NAMALWA (cell line): ENCODE data around the gene PALS1.

Source experiments
- DNase-seq: peaks from one replicate; pipeline ENCODE4 v3.0.0-alpha.2; 2015; ENCODE audit warnings: low spot score

PALS1 gene

DNA sequence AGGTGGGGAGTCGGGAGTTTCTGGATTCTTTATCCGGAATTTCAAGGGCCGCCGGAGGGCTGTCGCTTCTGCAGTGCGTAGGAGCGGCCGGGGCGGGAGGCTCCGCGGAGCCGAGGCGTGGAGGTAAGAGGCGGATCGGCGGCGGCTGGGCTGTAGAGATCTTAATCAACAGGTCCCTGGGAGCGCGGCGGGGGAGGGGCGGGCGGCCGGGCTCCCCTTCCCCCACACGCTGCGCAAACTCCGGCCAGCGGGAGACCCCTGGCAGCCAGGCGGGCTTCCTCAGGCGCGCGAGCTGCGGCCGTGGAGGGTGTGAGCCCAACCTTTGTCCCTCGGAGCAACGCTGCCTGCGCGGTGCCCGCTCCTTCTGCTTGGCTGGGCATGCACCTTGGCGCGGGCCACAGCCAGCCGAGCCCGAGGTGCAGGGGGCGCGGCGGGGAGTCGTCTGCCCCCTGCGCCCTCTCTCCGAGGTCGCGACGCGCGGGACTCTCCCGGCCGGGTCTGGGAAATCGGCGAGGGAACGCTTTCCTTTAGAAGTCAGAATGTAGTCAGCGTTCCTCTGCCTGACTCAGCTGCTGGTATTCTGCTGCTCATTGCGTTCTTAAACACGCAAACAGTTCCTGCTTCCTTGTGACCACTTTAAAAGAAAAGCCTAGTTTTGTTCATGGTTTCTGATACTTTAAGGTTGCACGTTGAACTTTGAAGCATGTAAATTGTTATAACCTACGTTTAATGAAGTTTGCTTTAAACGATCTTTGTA, at the start of gene PALS1:
Gene PALS1 (plus strand): TSS at position 25 of the 757 bp plus-strand sequence. CDS start 37,736 bp downstream, outside the sequence.
- DNase-seq, result peak; percentile 55

DNA sequence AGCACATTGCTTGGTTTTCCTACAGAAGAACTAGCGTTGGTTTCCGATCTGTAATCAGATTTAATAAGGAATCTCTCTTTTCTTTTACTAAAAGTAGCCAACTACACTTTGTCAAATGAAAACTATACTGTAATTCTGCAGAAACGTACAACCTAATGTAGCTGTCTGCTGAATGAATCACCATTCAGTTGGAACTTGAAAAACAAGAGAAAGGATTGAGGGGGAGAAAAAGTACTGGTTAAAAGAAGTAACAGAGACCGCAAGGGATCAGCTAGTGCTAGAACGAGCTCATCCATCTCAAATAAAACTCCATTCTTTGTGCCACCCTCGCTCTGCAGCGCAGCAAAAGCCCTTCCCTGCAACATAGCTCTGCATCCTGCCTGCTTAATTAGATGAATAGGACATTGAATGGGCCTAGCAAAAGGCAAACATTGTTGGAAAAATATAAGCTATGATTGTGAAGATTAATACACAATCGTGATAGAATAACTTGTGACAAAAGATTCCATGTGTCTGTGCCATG, 49.4 kb upstream of the PALS1 start:
- DNase-seq, result no peak

DNA sequence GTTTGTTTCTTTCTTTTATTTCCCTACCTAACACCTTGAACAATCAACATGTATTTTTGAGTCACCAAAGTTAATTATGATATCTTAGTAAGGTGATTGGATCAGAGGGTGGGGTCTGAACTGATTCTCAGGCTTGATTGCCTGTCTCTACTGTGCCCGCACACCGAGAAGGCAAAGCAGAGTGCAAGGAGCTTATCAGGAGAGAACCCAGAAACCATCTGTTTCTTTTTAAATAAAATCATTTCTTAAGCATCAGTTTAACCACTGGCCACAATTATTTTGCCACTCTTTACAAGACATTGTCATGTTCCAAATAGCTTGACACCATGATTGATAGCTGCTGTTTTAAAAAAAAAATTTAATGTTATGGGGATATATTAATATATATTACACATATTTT, 48.9 kb upstream of the PALS1 start:
- DNase-seq, result no peak

DNA sequence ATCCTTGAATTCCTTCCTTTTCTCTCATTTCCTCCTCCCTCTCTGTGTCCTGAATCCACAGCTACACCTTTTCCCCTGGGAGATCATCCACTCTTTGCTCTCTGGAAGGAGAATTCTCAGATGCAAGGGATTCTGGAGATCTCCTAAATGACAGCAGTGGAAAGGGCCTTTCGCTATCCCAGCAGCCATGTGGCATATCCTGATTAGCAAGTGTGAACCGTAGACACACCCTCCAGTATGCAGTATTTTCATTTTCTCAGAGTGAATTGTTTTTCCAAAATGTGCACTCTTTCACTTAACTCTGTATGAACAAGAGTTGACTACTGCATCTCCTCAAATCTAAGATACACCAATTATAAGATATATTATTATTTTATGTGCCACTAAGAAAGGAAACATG, 46.0 kb upstream of the PALS1 start:
- no peak for DNase-seq

DNA sequence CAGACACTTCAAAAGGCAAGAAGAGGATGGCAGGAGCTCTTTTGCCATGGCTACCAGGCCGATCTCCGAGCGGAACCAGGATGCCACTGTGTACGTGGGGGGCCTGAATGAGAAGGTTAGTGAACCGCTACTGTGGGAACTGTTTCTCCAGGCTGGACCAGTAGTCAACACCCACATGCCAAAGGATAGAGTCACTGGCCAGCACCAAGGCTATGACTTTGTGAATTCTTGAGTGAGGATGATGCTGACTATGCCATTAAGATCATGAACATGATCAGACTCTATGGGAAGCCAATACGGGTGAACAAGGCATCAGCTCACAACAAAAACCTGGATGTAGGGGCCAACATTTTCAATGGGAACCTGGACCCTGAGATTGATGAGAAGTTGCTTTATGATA, 42.2 kb upstream of the PALS1 start:
- DNase-seq, result no peak

DNA sequence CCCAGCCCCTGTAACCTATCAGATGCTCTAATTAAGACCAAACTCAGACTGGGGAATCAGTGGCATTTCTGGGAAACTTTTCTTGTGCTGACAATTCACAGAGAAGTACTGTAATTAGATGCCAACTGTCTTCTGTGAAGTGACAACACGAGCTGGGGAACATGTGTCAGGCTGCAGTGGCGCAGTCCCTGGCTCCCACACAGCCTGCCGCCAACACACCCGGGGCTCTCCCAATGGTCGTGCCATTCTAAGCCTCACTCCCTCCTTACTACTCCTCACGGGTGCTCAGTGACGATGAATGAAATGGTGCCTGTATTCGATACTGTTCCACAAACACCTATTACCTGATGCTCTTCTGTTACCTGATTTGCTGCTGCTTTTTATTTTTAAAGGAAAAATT, 33.4 kb upstream of the PALS1 start:
- no peak for DNase-seq

DNA sequence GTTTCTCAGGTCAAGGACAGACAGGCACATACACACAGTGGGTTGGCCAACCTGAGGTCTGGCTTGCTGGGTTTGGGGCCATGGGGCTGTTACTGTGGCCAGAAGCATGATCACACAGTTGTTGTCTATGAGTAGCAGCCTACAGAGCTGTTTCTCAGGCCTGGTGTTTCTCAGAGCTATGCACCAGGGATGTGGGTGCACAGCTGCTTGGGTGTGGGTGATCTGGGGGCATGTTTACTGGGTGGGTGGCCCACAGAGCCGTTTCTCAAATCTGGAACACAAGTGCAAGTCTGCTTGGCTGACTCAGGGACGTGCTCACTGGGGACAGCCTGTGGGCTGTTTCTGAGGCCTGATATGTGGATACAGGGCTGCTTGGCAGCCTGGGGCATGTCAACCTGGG, 23.1 kb upstream of the PALS1 start:
- no peak for DNase-seq

DNA sequence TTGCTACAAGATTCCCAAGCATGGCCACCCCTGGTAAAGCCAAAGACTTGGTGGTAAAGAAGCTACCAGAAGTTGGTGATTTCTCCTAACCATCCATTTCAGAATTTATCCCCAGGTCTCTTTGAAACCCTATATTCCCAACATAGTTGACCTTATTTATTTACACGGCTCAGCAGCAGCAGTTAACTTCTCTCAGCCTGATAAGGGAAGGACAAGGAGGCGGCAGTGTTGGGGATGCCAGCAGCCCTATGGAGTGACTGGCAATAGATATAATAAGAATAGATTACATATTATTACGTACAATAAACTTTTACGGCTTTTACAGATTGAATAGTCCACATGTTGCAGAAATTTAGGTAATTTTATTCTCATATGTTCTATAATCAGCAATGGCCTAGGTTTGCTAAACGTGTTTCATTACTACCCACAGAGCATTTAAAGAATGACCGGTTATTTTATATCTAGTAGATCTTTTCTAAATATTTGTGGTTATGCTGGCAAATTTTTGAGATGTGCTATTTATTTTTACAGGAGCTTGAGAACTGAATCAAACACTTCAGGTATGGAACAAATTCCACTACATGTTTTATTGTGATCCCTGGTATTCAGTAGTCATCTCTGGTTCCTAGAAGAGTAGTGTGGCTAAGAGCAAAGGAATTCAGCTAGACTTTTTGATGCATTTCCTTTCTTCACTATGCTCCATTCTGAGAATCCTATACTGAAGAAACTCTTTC, 19.8 kb upstream of the PALS1 start:
- no peak for DNase-seq

DNA sequence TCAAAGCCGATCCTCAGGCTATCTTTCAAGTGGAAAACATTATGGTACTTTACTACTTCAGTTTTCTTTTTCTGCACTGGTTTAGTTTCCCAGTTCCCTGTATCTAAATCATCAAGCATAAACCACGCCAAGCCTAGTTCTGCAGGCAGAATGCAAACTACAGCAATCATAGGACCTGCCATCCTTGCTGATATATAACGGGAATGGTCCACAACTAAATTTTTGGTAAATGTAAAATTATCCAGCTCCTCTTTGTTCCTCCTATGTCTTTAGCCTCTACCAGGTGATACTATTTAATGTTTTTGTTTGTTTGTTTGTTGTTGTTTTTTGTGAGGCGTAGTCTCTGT, 19.3 kb upstream of the PALS1 start:
- no peak for DNase-seq

DNA sequence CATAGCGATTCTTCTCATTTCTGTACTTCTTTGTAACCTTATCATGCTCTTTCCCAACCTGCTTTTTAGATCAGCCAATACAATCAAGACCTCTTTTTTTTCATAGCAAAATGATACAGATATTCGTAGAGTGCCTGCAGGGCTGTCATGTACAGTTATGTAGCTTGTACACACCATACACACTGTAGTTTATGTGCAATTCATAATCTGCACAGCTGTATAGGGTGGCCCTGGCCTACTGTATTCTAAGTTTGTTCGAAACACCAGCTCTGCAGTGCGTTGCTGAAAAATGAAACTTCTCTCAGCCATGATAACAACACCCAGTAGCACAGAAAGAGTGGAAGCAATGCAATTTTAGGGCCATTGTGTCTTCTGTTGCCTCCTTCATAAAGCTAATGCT, 15.7 kb upstream of the PALS1 start:
- no peak for DNase-seq

DNA sequence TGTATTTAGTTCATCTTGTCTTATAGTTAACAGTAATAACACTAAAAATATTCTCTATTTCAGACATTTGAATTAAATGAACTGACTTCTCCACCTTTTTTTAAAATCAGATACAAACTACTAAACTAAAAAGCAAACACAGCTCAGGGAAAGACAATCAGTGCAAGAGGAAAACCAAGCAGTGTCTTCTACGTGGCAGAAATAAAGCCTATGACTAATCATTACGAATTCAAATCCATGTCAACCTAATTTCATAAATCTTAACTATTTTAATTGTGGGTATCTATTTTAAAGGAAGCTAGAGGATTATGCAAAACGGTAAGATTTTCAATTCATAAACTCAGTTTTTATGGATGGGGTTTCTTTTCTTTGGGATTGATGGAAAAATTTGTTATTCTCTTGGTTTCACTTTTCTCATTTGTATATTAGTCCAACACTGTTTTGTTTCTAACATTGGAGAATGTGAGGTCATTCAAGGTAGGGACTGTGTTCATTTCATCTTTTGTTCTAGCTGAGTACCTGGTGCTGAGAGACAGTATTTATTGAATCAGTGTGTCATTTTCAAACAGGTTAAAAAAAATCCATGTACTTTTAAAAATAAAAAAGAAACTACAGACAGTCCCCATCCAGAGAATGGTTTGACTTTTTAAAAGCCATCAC, 12.8 kb upstream of the PALS1 start:
- no peak for DNase-seq

DNA sequence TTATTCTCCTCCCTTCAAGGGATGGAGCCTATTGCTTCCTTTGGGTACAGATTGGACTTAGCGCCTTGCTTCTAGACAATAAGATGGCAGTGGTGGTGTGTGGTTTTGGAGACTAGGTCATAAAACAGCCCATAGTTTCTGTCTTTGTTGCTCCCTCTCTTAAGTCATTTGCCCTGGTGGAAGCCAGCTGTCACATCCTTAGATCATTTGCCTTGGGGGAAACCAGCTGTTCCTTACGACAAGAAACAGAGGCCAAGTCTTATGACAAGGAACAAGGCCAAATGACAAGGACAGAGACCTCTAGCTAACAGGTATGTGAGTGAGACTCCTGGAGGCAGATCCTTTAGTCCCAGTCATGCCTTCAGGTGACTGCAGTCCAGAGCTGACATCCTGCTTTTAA, 9.2 kb upstream of the PALS1 start:
- DNase-seq, result no peak

DNA sequence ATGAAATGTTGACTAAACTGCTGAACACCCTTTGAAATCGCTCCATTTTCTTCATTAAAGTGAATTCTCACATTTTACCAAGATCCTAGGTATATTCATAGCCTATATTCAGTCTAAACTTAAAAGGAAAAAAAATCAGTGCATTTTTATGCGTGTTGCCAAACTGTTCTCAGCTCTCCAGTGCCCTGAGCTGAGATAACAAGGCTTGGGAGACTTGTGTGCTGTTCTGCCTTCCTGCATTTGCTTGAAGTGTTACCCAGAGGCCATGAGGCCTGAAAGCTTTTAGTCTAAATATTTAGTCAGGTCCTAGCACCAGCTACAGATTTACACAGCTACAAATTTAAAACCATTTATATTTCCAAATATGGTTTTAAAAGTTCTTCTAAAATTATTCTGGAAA, 8.6 kb upstream of the PALS1 start:
- no peak for DNase-seq

DNA sequence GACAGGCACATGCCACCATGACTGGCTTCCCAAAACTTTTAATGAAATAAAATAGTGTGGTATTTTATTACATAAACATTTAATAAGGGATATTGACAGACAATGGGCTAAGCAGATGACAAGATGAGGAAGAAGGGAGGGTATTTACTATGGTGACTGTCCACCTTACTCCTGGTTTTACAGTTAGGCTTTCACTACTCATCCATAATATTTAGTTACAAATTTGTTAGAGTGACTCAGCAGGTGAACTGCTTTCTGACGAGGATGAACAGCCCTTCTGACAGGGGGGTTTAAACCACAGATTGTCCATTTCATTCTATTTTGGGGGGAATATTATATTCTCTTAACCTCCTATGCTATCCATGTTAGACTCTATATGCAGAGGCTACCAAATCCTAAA, 3.6 kb upstream of the PALS1 start:
- DNase-seq, result no peak

DNA sequence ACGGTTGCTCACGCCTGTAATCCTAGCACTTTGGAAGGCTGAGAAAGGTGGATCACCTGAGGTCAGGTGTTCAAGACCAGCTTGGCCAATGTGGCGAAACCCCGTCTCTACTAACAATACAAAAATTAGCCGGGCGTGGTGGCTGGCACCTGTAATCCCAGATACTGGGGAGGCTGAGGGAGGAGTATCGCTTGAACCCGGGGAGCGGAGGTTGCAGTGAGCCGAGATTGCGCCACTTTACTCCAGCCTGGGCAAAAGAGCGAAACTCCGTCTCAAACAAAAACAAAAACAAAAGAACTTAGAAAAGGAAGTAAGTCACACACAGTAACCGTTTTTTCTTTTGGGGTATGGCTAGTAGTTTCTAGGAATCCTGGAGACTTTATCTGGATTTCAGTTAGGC, 1.7 kb upstream of the PALS1 start:
- no peak for DNase-seq

DNA sequence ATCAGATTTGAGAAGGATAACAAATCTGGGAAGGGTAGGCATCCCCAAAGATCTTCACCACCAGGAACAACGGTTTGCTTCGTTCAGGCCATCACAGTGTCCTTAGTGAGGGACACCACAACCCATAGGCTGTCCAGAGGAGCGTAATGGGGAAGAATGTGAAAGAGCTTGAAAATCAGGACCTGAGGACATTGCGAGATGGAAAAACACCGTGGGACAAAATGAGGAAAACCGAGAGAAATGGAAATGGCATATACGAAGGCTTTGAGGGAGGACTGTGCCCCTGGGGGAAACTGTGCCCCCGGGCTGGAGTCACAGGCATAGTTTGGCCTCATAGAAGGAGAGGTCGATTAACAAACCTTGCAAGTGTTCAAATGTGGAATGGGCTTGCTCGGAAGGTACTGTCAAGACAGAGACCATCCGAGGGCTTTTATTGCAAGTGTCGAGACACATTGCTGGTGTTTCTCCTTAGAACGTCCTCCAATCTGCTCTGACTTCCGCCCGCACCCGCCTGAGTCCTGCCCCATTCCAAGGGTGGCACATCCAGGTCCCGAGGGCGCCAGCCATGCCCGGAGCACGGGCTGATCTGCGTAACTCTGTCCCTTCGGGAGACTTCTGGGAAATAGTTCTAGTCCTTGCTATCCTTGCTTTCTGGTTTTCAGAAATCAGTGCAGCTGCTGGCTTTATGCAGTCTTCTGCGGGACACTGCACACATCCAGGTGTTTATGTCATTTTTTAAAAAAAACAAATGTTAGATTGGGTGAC, 885 bp upstream of the PALS1 start:
- DNase-seq, result no peak

DNA sequence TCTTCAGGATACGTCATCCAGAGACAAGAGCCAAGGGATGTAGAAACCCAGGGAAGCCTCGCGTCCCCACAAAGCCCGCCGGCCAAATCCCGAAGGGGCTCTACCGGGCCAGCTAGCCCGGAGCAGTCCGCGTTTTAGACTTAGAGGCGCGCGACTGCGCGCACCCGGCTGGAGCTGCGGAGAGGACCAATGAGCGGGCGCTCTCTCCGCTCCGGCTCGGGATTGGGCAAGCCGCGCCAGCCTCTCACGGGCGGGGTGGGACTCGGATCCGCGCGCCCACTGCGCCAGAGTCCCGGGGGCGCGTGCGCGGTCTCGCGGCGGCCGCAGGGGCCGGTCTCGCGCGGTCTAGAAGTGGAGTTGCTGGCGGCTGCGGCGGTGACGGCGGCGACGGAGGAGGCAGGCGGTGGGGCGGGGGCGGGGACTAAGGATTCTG, 241 bp upstream of the PALS1 start:
- DNase-seq, result peak; percentile 89

DNA sequence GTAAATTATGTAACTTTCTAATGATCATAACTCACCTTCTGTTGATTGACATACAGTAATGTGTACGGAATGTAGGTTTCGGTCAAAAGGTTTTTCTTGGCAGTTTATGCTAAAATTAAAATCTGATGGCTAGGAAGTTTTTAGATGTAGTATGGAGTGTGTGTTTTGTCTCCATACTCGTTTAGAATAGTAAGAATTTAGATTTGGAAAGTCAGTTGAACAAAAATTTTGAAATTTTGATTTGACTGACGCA, 859 bp downstream of the PALS1 start:
- DNase-seq, result no peak

DNA sequence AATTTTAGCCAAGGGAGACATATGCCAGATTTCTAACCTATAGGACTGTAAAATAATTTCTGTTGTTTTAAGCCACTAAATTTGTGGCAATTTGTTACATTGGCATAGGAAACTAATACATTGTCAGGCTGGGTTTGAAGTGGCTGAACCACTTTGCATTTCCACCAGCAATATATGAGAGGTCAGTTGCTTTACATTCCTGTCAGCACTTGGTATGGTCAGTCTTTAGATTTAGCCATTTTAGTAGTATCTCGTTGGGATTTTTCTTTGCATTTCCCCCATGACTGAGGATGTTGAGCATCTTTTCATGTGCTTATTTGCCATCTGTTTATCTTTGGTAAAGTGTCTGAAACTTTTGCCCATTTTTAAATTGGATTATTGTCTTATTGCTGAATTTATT, 3.9 kb downstream of the PALS1 start:
- no peak for DNase-seq

DNA sequence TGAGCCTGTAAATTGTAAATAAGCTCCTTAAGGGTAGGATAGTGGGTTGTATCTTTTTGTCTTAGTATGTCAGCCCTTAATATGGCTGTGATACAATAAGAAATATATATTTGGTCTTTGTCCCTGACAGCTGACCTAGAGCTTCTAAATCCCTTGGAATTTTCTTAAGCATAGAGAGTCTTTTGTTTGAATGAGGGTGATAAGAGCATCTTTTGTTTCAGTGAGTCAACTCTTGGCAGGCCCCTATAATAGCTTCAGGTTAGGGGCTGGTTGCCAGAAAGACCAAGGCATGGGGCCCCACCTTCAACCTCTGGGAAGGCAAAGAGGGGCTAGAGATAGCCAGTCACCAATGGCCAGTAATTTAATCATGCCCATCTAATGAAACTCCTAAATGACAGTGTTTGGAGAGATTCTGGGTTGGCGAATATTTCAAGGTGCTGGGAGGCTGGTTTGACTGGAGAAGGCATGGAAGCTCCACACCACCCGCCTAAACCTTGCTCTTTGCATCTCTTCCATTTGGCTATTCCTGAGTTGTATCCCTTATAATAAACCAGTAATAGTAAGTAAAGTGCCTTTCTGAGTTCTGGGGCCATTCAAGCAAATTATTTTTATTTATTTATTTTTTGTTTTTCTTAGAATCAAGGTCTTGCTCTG, 10.5 kb downstream of the PALS1 start:
- no peak for DNase-seq

DNA sequence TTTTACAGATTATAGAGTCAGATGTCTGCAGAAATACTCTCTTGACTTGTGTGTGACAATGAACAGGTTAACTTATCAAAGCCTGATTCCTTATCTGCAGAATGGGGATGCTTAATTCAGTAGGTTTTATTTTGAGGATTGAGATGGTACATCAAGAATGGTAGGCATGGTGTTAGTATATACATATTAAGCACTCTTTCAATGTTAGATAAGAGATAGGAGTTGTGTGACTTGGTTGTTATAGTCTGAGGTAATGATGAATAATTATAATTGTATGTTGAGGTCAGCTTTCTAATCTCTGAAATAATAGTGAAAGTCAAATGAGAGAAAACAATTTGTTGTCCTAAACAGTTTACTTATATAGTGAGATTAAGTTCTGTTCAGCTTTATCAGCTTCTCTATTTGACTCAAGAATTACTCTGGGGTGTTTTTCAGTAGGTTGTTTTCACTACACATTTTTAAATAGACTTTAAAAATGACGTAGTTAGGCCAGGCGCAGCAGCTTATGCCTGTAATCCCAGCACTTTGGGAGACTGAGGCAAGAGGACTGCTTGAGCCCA, 11.9 kb downstream of the PALS1 start:
- DNase-seq, result no peak

DNA sequence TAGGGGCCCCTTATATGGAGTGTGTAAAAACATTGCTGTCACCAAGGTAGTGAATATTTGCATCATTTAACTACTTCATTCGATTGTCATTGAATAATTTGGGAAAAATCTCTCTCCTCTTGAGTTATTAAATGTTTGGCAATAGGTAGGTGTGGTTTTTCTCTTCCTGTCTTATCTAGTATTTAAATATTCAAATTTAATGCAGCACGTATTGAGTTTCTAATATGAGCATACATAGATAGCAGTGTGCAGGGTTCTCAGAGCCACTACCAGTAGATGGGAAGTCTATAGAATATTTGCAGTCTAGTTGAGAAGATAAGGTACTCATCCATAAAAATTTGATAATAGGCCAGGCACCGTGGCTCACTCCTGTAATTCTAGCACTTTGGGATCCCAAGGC, 16.7 kb downstream of the PALS1 start:
- DNase-seq, result no peak
